ENCODE data around the gene ACAP1. TPM values are rescaled to one million over a fixed set of nuclear protein-coding genes. Genes with fewer than 3 reads are reported as not detected.

ACAP1 gene
- total and polyA plus RNA-seq, 3 donors from 2014 or later: 12.6 to 140 (median 95.2) TPM

- no peak for DNase-seq
- TF ChIP-seq POLR2A (IDR thresholded peaks at IDR 0.05) (no peak), CTCF (IDR thresholded peaks at IDR 0.05) (no peak)
- H3K4me1 ChIP-seq: peaks cover 15% of the 10 kb centered on the region
- no peaks in the 10 kb centered on the region for H3K9me3 ChIP-seq
- peak overlapping the region; percentile 84 to 92 for H3K27ac ChIP-seq
- no peaks in the 10 kb centered on the region for H3K27me3 ChIP-seq
- intact Hi-C loops (cut with DNase I; ENCODE audit: low total_unique reads): no loop called here
- 3 to 8% methylated on average over 26 to 37 of the region's 48 CpGs for WGBS, 2 donors
- peak overlapping the region; percentile 72 to 82 for H3K4me3 ChIP-seq
- no peaks in the 10 kb centered on the region for H3K36me3 ChIP-seq (ENCODE audit: low read depth, missing control alignments)
Observed at GRCh38 chr17:7393613-7394451, 57.5 kb downstream of the ACAP1 start.

- peak; percentile 87 for DNase-seq
- peak within 1 kb of the TSS; percentile 84 to 92 for H3K27ac ChIP-seq
- no peaks in the 10 kb centered on the region for H3K36me3 ChIP-seq (ENCODE audit: low read depth, missing control alignments)
- H3K4me3 ChIP-seq: peak within 1 kb of the TSS; percentile 72 to 82
- WGBS, 2 donors: 0% methylated on average over 25 of the region's 71 CpGs; no CpG with 5 or more reads in 1 of the 2 donors
- no peaks in the 10 kb centered on the region for H3K9me3 ChIP-seq
- H3K4me1 ChIP-seq: peaks cover 15% of the 10 kb centered on the region
- TF ChIP-seq CTCF (IDR thresholded peaks at IDR 0.05): peak; percentile 9 to 37 (median 10)
- no peak for TF ChIP-seq POLR2A (IDR thresholded peaks at IDR 0.05)
- H3K27me3 ChIP-seq: no peaks in the 10 kb centered on the region
- intact Hi-C loops (cut with DNase I; ENCODE audit: low total_unique reads): no loop called here
Observed at GRCh38 chr17:7394452-7395191, 58.3 kb downstream of the ACAP1 start, which contains the start of gene PLSCR3. PLSCR3 (minus strand) TSS chr17:7394525; CDS start chr17:7394110, 415 bp downstream.

- Histone ChIP-seq H3K27me3 (no peaks in the 10 kb centered on the region), H3K36me3 (ENCODE audit: low read depth, missing control alignments) (no peaks in the 10 kb centered on the region), H3K4me3 (no peak overlapping the region), H3K4me1 (peaks cover 15% of the 10 kb centered on the region), H3K9me3 (no peaks in the 10 kb centered on the region), H3K27ac (no peak overlapping the region)
- no peak for DNase-seq
- WGBS, 2 donors: 83 to 88% methylated on average over 4 of the region's 4 CpGs
- TF ChIP-seq CTCF (IDR thresholded peaks at IDR 0.05) (no peak), POLR2A (IDR thresholded peaks at IDR 0.05) (no peak)
- intact Hi-C loops (cut with DNase I; ENCODE audit: low total_unique reads): no loop called here
Observed at GRCh38 chr17:7396147-7396546, 59.8 kb downstream of the ACAP1 start.

- DNase-seq: no peak
- 88 to 95% methylated on average over 2 of the region's 2 CpGs for WGBS, 2 donors
- Histone ChIP-seq H3K9me3 (no peaks in the 10 kb centered on the region), H3K4me1 (peaks cover 17% of the 10 kb centered on the region), H3K36me3 (ENCODE audit: low read depth, missing control alignments) (no peaks in the 10 kb centered on the region), H3K27ac (no peak overlapping the region), H3K4me3 (no peak overlapping the region), H3K27me3 (no peaks in the 10 kb centered on the region)
- no peak for TF ChIP-seq CTCF (IDR thresholded peaks at IDR 0.05)
- no peak for TF ChIP-seq POLR2A (IDR thresholded peaks at IDR 0.05)
- intact Hi-C loops (cut with DNase I; ENCODE audit: low total_unique reads): no loop called here
Observed at GRCh38 chr17:7398612-7399011, 62.3 kb downstream of the ACAP1 start.

Small RNA genes within 50 kb of the gene (small RNA-seq; reads per million reads assigned to genes)
- 0 reads per million in 2 donors for gene AC026954.2

Other genes with a start within 250 kb of the ACAP1 start
Only the 30 nearest of the 35 such genes appear.
- 10 to 100 TPM; 11.5 to 19.1 TPM for gene ASGR1, start 157.2 kb upstream of the ACAP1 start, total RNA-seq
- 21.3 TPM for gene ASGR1, start 157.2 kb upstream of the ACAP1 start, polyA plus RNA-seq (ENCODE audit: insufficient read depth, low read depth, low replicate concordance)
- 10 to 100 TPM; 26.3 to 49.8 TPM for gene DLG4, start 116.7 kb upstream of the ACAP1 start, total RNA-seq
- gene DLG4, start 116.7 kb upstream of the ACAP1 start, polyA plus RNA-seq (ENCODE audit: insufficient read depth, low read depth, low replicate concordance): 45.9 TPM
- gene ACADVL, start 116.6 kb upstream of the ACAP1 start, total RNA-seq: 100 to 1,000 TPM; 298 to 458 TPM
- gene ACADVL, start 116.6 kb upstream of the ACAP1 start, polyA plus RNA-seq (ENCODE audit: insufficient read depth, low read depth, low replicate concordance): 334 TPM
- 100 to 1,000 TPM in 1 of 2 donors, 10 to 100 TPM in 1; 81.3 to 102 TPM for gene DVL2, start 102.0 kb upstream of the ACAP1 start, total RNA-seq
- 43.6 TPM for gene DVL2, start 102.0 kb upstream of the ACAP1 start, polyA plus RNA-seq (ENCODE audit: insufficient read depth, low read depth, low replicate concordance)
- gene PHF23, start 97.1 kb upstream of the ACAP1 start, total RNA-seq: 10 to 100 TPM; 54.9 to 61.6 TPM
- 53.4 TPM for gene PHF23, start 97.1 kb upstream of the ACAP1 start, polyA plus RNA-seq (ENCODE audit: insufficient read depth, low read depth, low replicate concordance)
- gene GABARAP, start 94.1 kb upstream of the ACAP1 start, total RNA-seq: 100 to 1,000 TPM; 521 to 683 TPM
- gene GABARAP, start 94.1 kb upstream of the ACAP1 start, polyA plus RNA-seq (ENCODE audit: insufficient read depth, low read depth, low replicate concordance): 1,171 TPM
- 10 to 100 TPM; 86.4 to 94.0 TPM for gene CTDNEP1, start 84.8 kb upstream of the ACAP1 start, total RNA-seq
- 138 TPM for gene CTDNEP1, start 84.8 kb upstream of the ACAP1 start, polyA plus RNA-seq (ENCODE audit: insufficient read depth, low read depth, low replicate concordance)
- gene ELP5, start 84.3 kb upstream of the ACAP1 start, total RNA-seq: 100 to 1,000 TPM; 107 to 123 TPM
- 295 TPM for gene ELP5, start 84.3 kb upstream of the ACAP1 start, polyA plus RNA-seq (ENCODE audit: insufficient read depth, low read depth, low replicate concordance)
- 1 to 10 TPM; 4.5 to 6.9 TPM for gene CLDN7, start 74.1 kb upstream of the ACAP1 start, total RNA-seq
- 8.8 TPM for gene CLDN7, start 74.1 kb upstream of the ACAP1 start, polyA plus RNA-seq (ENCODE audit: insufficient read depth, low read depth, low replicate concordance)
- gene SLC2A4, start 54.8 kb upstream of the ACAP1 start, total RNA-seq: 1 to 10 TPM; 4.2 to 6.6 TPM
- 4.7 TPM for gene SLC2A4, start 54.8 kb upstream of the ACAP1 start, polyA plus RNA-seq (ENCODE audit: insufficient read depth, low read depth, low replicate concordance)
- 100 to 1,000 TPM; 276 to 549 TPM for gene YBX2, start 41.9 kb upstream of the ACAP1 start, total RNA-seq
- gene YBX2, start 41.9 kb upstream of the ACAP1 start, polyA plus RNA-seq (ENCODE audit: insufficient read depth, low read depth, low replicate concordance): 1,120 TPM
- 100 to 1,000 TPM; 193 to 229 TPM for gene EIF5A, start 28.9 kb upstream of the ACAP1 start, total RNA-seq
- gene EIF5A, start 28.9 kb upstream of the ACAP1 start, polyA plus RNA-seq (ENCODE audit: insufficient read depth, low read depth, low replicate concordance): 388 TPM
- 100 to 1,000 TPM; 204 to 239 TPM for gene GPS2, start 21.2 kb upstream of the ACAP1 start, total RNA-seq
- 219 TPM for gene GPS2, start 21.2 kb upstream of the ACAP1 start, polyA plus RNA-seq (ENCODE audit: insufficient read depth, low read depth, low replicate concordance)
- gene NEURL4, start 7.2 kb upstream of the ACAP1 start, total RNA-seq: 10 to 100 TPM; 34.5 to 50.6 TPM
- 38.3 TPM for gene NEURL4, start 7.2 kb upstream of the ACAP1 start, polyA plus RNA-seq (ENCODE audit: insufficient read depth, low read depth, low replicate concordance)
- gene KCTD11, start 15.6 kb downstream of the ACAP1 start, total RNA-seq: 1 to 10 TPM; 4.8 to 5.0 TPM
- 6.8 TPM for gene KCTD11, start 15.6 kb downstream of the ACAP1 start, polyA plus RNA-seq (ENCODE audit: insufficient read depth, low read depth, low replicate concordance)
- gene TMEM95, start 18.6 kb downstream of the ACAP1 start, total RNA-seq: 1 to 10 TPM; 2.8 to 6.6 TPM
- 9.9 TPM for gene TMEM95, start 18.6 kb downstream of the ACAP1 start, polyA plus RNA-seq (ENCODE audit: insufficient read depth, low read depth, low replicate concordance)
- gene TNK1, start 44.6 kb downstream of the ACAP1 start, total RNA-seq: 1 to 10 TPM; 3.7 to 6.8 TPM
- 4.0 TPM for gene TNK1, start 44.6 kb downstream of the ACAP1 start, polyA plus RNA-seq (ENCODE audit: insufficient read depth, low read depth, low replicate concordance)
- 10 to 100 TPM; 13.6 to 19.4 TPM for gene PLSCR3, start 58.0 kb downstream of the ACAP1 start, total RNA-seq
- gene PLSCR3, start 58.0 kb downstream of the ACAP1 start, polyA plus RNA-seq (ENCODE audit: insufficient read depth, low read depth, low replicate concordance): 14.2 TPM
- 10 to 100 TPM; 18.7 to 33.3 TPM for gene TMEM256, start 67.6 kb downstream of the ACAP1 start, total RNA-seq
- gene TMEM256, start 67.6 kb downstream of the ACAP1 start, polyA plus RNA-seq (ENCODE audit: insufficient read depth, low read depth, low replicate concordance): 27.3 TPM
- gene NLGN2, start 71.3 kb downstream of the ACAP1 start, total RNA-seq: 10 to 100 TPM in 1 of 2 donors, 1 to 10 TPM in 1; 9.9 to 10.7 TPM
- 8.4 TPM for gene NLGN2, start 71.3 kb downstream of the ACAP1 start, polyA plus RNA-seq (ENCODE audit: insufficient read depth, low read depth, low replicate concordance)
- 10 to 100 TPM in 1 of 2 donors, 1 to 10 TPM in 1; 8.5 to 18.7 TPM for gene SPEM1, start 83.8 kb downstream of the ACAP1 start, total RNA-seq
- gene SPEM1, start 83.8 kb downstream of the ACAP1 start, polyA plus RNA-seq (ENCODE audit: insufficient read depth, low read depth, low replicate concordance): 67.7 TPM
- 100 to 1,000 TPM in 1 of 2 donors, 10 to 100 TPM in 1; 41.4 to 202 TPM for gene SPEM2, start 89.1 kb downstream of the ACAP1 start, total RNA-seq
- gene SPEM2, start 89.1 kb downstream of the ACAP1 start, polyA plus RNA-seq (ENCODE audit: insufficient read depth, low read depth, low replicate concordance): 111 TPM
- 10 to 100 TPM in 1 of 2 donors, 1 to 10 TPM in 1; 5.7 to 18.8 TPM for gene SPEM3, start 92.3 kb downstream of the ACAP1 start, total RNA-seq
- 63.0 TPM for gene SPEM3, start 92.3 kb downstream of the ACAP1 start, polyA plus RNA-seq (ENCODE audit: insufficient read depth, low read depth, low replicate concordance)
- 10 to 100 TPM in 1 of 2 donors, 1 to 10 TPM in 1; 7.9 to 11.7 TPM for gene TMEM102, start 98.9 kb downstream of the ACAP1 start, total RNA-seq
- gene TMEM102, start 98.9 kb downstream of the ACAP1 start, polyA plus RNA-seq (ENCODE audit: insufficient read depth, low read depth, low replicate concordance): 6.5 TPM
- gene FGF11, start 103.0 kb downstream of the ACAP1 start, total RNA-seq: 1 to 10 TPM; 3.2 to 4.2 TPM
- 4.6 TPM for gene FGF11, start 103.0 kb downstream of the ACAP1 start, polyA plus RNA-seq (ENCODE audit: insufficient read depth, low read depth, low replicate concordance)
- 1 to 10 TPM; 6.2 to 7.4 TPM for gene CHRNB1, start 108.5 kb downstream of the ACAP1 start, total RNA-seq
- gene CHRNB1, start 108.5 kb downstream of the ACAP1 start, polyA plus RNA-seq (ENCODE audit: insufficient read depth, low read depth, low replicate concordance): 6.9 TPM
- gene ZBTB4, start 143.1 kb downstream of the ACAP1 start, total RNA-seq: 10 to 100 TPM; 34.0 to 43.4 TPM
- gene ZBTB4, start 143.1 kb downstream of the ACAP1 start, polyA plus RNA-seq (ENCODE audit: insufficient read depth, low read depth, low replicate concordance): 39.5 TPM
- 1 to 10 TPM; 1.8 to 3.9 TPM for gene SLC35G6, start 144.9 kb downstream of the ACAP1 start, total RNA-seq
- gene SLC35G6, start 144.9 kb downstream of the ACAP1 start, polyA plus RNA-seq (ENCODE audit: insufficient read depth, low read depth, low replicate concordance): 3.9 TPM
- 100 to 1,000 TPM; 359 to 391 TPM for gene POLR2A, start 147.8 kb downstream of the ACAP1 start, total RNA-seq
- 175 TPM for gene POLR2A, start 147.8 kb downstream of the ACAP1 start, polyA plus RNA-seq (ENCODE audit: insufficient read depth, low read depth, low replicate concordance)
- gene TNFSF12, start 212.5 kb downstream of the ACAP1 start, total RNA-seq: 10 to 100 TPM; 17.0 to 20.6 TPM
- gene TNFSF12, start 212.5 kb downstream of the ACAP1 start, polyA plus RNA-seq (ENCODE audit: insufficient read depth, low read depth, low replicate concordance): 21.5 TPM

Data from testis (tissue), 3 donors.